Measurements from ENCODE around the gene PNCK.

GRCh38 chrX:153645921-153646488 is 27.6 kb downstream of the PNCK start:
- TF ChIP-seq, protein P1, sequence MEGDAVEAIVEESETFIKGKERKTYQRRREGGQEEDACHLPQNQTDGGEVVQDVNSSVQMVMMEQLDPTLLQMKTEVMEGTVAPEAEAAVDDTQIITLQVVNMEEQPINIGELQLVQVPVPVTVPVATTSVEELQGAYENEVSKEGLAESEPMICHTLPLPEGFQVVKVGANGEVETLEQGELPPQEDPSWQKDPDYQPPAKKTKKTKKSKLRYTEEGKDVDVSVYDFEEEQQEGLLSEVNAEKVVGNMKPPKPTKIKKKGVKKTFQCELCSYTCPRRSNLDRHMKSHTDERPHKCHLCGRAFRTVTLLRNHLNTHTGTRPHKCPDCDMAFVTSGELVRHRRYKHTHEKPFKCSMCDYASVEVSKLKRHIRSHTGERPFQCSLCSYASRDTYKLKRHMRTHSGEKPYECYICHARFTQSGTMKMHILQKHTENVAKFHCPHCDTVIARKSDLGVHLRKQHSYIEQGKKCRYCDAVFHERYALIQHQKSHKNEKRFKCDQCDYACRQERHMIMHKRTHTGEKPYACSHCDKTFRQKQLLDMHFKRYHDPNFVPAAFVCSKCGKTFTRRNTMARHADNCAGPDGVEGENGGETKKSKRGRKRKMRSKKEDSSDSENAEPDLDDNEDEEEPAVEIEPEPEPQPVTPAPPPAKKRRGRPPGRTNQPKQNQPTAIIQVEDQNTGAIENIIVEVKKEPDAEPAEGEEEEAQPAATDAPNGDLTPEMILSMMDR (IDR thresholded peaks at IDR 0.05; ENCODE audit: low read length) = no peak
- TF ChIP-seq EZH2 (optimal IDR thresholded peaks at IDR 0.05; ENCODE audit: low read depth, low read length) = no peak
- no peak for TF ChIP-seq EZH2phosphoT487 (IDR thresholded peaks at IDR 0.05; ENCODE audit: low read length)
